ENCODE data around the gene RNF187. TPM values are rescaled to one million over a fixed set of nuclear protein-coding genes. Genes with fewer than 3 reads are reported as not detected.

Gene RNF187
- total RNA-seq, 4 donors from 2014 or later = 12.9 to 33.7 (median 24.7) TPM

DNA sequence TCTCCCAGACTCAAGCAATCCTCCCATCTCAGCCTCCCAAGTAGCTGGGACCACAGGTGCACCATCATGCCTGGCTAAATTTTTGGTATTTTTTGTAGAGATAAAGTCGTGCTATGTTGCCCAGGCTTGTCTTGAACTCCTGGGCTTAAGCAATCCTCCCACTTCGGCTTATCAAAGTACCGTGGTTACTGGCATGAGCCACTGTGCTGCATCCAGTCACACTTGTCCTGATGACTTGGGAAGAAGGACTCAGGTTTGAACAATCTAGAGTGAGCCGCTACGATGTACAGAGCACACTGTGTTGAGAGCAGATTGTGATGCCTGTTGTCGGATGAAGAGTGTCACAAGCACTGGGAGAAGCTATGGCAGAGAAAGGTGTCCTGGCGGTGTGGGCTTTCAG lies 27.2 kb downstream of the RNF187 start:
- TF ChIP-seq, protein P1, sequence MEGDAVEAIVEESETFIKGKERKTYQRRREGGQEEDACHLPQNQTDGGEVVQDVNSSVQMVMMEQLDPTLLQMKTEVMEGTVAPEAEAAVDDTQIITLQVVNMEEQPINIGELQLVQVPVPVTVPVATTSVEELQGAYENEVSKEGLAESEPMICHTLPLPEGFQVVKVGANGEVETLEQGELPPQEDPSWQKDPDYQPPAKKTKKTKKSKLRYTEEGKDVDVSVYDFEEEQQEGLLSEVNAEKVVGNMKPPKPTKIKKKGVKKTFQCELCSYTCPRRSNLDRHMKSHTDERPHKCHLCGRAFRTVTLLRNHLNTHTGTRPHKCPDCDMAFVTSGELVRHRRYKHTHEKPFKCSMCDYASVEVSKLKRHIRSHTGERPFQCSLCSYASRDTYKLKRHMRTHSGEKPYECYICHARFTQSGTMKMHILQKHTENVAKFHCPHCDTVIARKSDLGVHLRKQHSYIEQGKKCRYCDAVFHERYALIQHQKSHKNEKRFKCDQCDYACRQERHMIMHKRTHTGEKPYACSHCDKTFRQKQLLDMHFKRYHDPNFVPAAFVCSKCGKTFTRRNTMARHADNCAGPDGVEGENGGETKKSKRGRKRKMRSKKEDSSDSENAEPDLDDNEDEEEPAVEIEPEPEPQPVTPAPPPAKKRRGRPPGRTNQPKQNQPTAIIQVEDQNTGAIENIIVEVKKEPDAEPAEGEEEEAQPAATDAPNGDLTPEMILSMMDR (IDR thresholded peaks at IDR 0.05; ENCODE audit: low read depth) = no peak

DNA sequence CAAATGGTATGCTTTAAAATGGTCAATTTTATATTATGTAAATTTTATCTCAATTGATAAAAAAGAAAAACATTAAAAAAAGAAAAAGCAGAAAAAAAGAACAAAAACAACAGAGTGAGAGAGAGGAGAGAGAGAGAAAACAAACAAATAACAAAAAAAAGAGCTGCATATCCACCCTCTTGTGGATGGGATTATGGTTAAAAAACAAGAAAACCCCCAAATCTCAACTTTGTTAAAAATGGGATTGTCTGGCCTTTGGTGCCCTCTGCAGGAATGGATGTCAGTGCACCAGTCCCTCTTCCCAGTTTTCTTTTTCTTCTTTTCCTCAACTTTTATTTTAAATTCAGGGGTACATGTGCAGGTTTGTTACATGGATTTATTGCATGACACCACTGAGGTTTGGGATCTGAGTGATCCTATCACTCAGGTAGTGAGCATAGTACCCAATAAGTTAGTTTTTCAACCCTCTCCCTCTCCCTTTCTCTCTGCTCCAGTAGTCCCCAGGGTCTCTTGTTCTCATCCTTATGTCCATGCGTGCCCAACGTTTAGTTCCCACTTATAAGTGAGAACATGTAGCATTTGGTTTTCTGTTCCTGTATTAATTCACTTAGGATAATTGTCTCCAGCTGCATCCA lies 28.1 kb downstream of the RNF187 start:
- TF ChIP-seq, protein P1 (IDR thresholded peaks at IDR 0.05; ENCODE audit: low read depth) = no peak

DNA sequence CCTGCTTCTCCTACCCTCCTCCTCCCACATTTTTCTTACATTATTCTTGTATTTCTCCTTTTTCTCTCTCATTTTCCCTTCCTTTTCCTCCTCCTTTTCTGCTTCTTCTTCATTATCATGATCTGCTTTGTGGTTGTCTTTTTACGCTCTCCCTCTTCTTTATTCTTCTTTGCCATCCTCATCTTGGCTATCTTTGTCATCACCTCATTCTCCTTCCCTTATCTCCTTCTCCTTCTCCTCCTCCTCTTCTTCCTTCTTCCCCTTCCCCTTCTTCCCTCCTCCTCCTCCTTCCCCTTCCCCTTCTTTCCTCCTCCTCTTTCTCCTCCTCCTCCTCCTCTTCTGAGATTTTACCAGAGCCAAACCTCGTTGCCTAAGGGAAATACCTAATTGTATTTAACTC lies 30.5 kb downstream of the RNF187 start:
- TF ChIP-seq, protein P1 (IDR thresholded peaks at IDR 0.05; ENCODE audit: low read depth) = no peak

DNA sequence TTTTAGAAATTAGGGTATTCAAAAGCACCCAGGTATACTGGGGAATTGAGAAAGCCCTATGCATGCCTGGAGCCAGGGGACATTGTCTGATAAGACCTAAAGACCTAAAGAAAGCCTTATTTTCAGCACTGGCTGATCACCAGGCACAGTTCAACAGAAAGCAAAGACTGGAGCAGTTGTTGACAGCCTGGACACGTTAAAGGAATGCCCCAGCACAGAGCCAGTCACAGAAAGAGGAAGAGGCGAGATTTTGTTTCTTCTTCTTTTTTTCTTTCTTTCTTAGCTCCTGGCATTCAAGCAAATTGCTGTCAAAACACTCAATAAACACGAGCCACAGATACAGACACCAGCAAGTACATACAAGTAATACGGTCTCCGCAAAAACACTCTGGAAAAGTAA lies 40.4 kb downstream of the RNF187 start:
- TF ChIP-seq, protein P1 (IDR thresholded peaks at IDR 0.05; ENCODE audit: low read depth) = no peak

DNA sequence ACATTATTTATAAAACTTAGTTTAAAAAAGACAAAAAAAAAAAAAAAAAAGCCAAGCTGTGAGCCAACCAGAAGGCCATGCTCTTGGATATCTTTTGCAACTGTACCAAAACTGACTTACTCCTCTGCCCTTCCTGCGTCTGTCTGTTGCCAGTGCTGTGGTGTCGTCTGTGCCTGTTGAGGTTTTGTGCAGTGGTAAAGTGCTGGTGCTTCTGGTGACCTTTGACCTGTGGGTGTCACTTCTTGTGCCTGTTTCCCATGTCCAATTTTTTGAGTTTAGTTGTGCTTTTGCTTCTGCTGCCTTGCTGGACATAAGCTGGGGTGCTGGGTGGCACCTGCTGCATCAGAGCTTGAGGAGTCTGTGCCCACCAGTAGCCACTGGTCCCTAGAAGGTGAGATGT lies 41.4 kb downstream of the RNF187 start:
- TF ChIP-seq, protein P1 (IDR thresholded peaks at IDR 0.05; ENCODE audit: low read depth) = no peak

DNA sequence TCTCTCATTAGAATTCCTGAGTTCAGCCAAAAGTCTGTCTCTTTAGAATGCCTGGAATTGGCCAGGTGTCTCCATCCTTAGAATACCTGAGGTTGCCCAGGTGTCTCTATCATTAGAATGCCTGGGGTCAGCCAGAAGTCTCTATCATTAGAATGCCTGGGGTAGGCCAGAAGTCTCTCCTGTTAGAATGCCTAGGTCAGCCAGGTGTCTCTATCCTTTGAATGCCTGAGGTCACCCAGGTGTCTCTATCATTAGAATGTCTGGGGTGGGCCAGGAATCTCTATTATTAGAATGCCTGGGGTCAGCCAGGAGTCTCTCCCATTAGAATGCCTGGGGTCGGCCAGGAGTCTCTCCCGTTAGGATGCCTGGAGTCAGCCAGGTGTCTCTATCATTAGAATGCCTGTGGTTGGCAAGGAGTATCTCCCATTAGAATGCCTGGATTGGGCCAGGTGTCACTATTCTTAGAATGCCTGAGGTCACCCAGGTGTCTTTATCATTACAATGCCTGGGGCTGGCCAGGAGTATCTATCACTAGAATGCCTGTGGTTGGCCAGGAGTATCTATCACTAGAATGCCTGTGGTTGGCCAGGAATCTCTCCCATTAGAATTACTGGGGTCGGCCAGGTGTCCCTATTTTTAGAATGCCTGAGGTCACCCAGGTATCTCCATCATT lies 43.0 kb downstream of the RNF187 start:
- TF ChIP-seq, protein P1 (IDR thresholded peaks at IDR 0.05; ENCODE audit: low read depth) = no peak

DNA sequence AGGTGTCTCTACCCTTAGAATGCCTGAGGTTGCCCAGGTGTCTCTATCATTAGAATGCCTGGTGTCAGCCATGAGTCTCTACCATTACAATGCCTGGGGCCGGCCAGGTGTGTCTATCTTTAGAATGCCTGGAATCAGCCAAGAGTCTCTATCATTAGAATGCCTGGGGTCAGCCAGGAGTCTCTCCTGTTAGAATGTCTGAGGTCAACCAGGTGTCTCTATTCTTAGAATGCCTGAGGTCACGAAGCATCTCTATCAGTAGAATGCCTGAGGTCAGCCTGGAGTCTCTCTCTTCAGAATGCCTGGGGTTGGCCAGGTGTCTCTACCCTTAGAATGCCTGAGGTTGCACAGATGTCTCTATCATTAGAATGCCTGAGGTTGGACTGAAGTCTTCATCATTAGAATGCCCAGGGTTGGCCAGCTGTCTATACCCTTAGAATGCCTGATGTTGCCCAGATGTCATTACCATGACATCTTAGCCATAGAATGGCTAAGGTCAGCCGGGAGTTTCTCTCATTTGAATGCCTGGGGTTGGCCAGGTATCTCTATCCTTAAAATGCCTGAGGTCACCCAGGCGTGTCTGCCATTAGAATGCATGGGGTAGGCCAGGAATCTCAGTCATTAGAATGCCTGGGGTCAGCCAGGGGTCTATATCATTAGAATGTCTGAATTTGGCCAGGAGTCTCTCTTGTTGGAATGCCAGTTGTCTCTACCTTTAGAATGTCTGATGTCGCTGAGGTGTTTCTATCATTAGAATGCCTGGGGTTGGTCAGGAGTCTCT lies 44.0 kb downstream of the RNF187 start:
- TF ChIP-seq, protein P1 (IDR thresholded peaks at IDR 0.05; ENCODE audit: low read depth) = no peak
